IMR-90 (cell line): ENCODE results near the gene FLNA. TPM values are rescaled to one million over a fixed set of nuclear protein-coding genes. Genes with fewer than 3 reads are reported as not detected.

Source experiments
- ATAC-seq: fragments of 200-7000 bp; cut with Tn5 transposase; 2 replicates; pipeline ENCODE4 v1.9.1; 2020; ENCODE audit warnings: low read depth, mild to moderate bottlenecking, moderate library complexity
- BruUV-seq: library from RNA; stranded (reverse); fragments of 400-500 nt; replicated peaks from 2 replicates; lab custom pipeline; 2021; lab: Mats Ljungman, UMichigan
- CTCF ChIA-PET: fragments of 300-600 bp; formaldehyde crosslinking; extraction: SDS; loops from one replicate; lab custom pipeline; 2021; ENCODE audit warnings: antibody characterized with exemption; lab: Yijun Ruan, JAX
- POLR2A ChIA-PET: fragments of 300-600 bp; sonication (Branson Sonifier 250); formaldehyde crosslinking; loops from one replicate; lab custom pipeline; 2022; ENCODE audit warnings: antibody characterized with exemption; ENCODE audit not compliant: unreplicated experiment; lab: Charles Lee
- DNase-seq: peaks from one replicate; pipeline ENCODE4 v3.0.0; 2013
- H2AFZ ChIP-seq: replicated peaks from 2 replicates; pipeline ENCODE3; 2013; ENCODE audit warnings: low read length, mild to moderate bottlenecking; ENCODE audit not compliant: poor library complexity
- H2AK5ac ChIP-seq: 2 replicates; pipeline ENCODE4 v1.6.1; 2013; ENCODE audit warnings: low read depth, low read length, inconsistent platforms
- H2AK9ac ChIP-seq: replicated peaks from 2 replicates; pipeline ENCODE3; 2013; ENCODE audit warnings: mild to moderate bottlenecking, low read depth, low read length, moderate library complexity; ENCODE audit not compliant: poor library complexity
- H2BK120ac ChIP-seq: 2 replicates; pipeline ENCODE4 v1.6.1; 2013; ENCODE audit warnings: low read depth, low read length, inconsistent platforms
- H2BK15ac ChIP-seq: 3 replicates; pipeline ENCODE4 v1.6.1; 2013; ENCODE audit warnings: low read depth, low read length, inconsistent platforms
- H2BK20ac ChIP-seq: 2 replicates; pipeline ENCODE4 v1.6.1; 2013; ENCODE audit warnings: low read depth, mild to moderate bottlenecking, inconsistent platforms, low read length, moderate library complexity
- H2BK5ac ChIP-seq: 2 replicates; pipeline ENCODE4 v1.6.1; 2013; ENCODE audit warnings: mild to moderate bottlenecking, low read depth, low read length, inconsistent platforms; ENCODE audit not compliant: poor library complexity, severe bottlenecking
- H3K14ac ChIP-seq: replicated peaks from 2 replicates; pipeline ENCODE4 v1.6.1; 2013; ENCODE audit warnings: low read depth, low read length, inconsistent platforms
- H3K18ac ChIP-seq: 2 replicates; pipeline ENCODE4 v1.6.1; 2013; ENCODE audit warnings: low read depth, low read length, control low read depth
- H3K23ac ChIP-seq: 2 replicates; pipeline ENCODE4 v1.6.1; 2013; ENCODE audit warnings: low read depth, low read length, inconsistent platforms
- H3K27ac ChIP-seq: 2 replicates; pipeline ENCODE4 v1.5.1; 2013; ENCODE audit warnings: mild to moderate bottlenecking, control low read depth, low read length; ENCODE audit not compliant: insufficient read depth
- H3K27me3 ChIP-seq: 2 replicates; pipeline ENCODE4 v1.6.1; 2013; ENCODE audit warnings: low read length; ENCODE audit not compliant: control insufficient read depth, insufficient read depth
- H3K36me3 ChIP-seq: 2 replicates; pipeline ENCODE4 v1.6.1; 2013; ENCODE audit warnings: low read length, mixed read lengths; ENCODE audit not compliant: control insufficient read depth, insufficient read depth
- H3K4ac ChIP-seq: 2 replicates; pipeline ENCODE4 v1.6.1; 2013; ENCODE audit warnings: low read depth, low read length, inconsistent platforms
- H3K4me1 ChIP-seq: 2 replicates; pipeline ENCODE4 v1.6.1; 2013; ENCODE audit warnings: low read length, mixed read lengths; ENCODE audit not compliant: control insufficient read depth, insufficient read depth
- H3K4me2 ChIP-seq: 2 replicates; pipeline ENCODE4 v1.6.1; 2013; ENCODE audit warnings: low read depth, mild to moderate bottlenecking, control low read depth, low read length, moderate library complexity
- H3K4me3 ChIP-seq: 2 replicates; pipeline ENCODE4 v1.5.1; 2013; ENCODE audit warnings: low read depth, mild to moderate bottlenecking, control low read depth, low read length, moderate library complexity; ENCODE audit not compliant: insufficient read depth
- H3K56ac ChIP-seq: 2 replicates; pipeline ENCODE4 v1.6.1; 2013; ENCODE audit warnings: low read length, inconsistent platforms; ENCODE audit not compliant: insufficient read depth; ENCODE audit errors: extremely low read depth
- H3K79me1 ChIP-seq, 2 experiments: 2 replicates each; pipeline ENCODE4 v1.6.1; 2013; ENCODE audit warnings: low read length in 2 of 2, inconsistent platforms in 1 of 2, low read depth in 1 of 2
- H3K9ac ChIP-seq: 2 replicates; pipeline ENCODE4 v1.6.1; 2013; ENCODE audit warnings: low read depth, low read length, control low read depth
- H3K9me1 ChIP-seq: 2 replicates; pipeline ENCODE4 v1.6.1; 2013; ENCODE audit warnings: low read length, inconsistent platforms; ENCODE audit not compliant: insufficient read depth
- H3K9me3 ChIP-seq: 2 replicates; pipeline ENCODE4 v1.6.1; 2013; ENCODE audit warnings: low read length; ENCODE audit not compliant: control insufficient read depth, insufficient read depth
- H4K20me1 ChIP-seq: 2 replicates; pipeline ENCODE4 v1.6.1; 2013; ENCODE audit warnings: low read length, inconsistent platforms; ENCODE audit not compliant: insufficient read depth
- H4K5ac ChIP-seq: 2 replicates; pipeline ENCODE4 v1.6.1; 2013; ENCODE audit warnings: mild to moderate bottlenecking, low read depth, low read length, control low read depth
- H4K8ac ChIP-seq, 2 experiments: 2 replicates each; pipeline ENCODE4 v1.6.1; 2013; ENCODE audit warnings: low read depth in 2 of 2, low read length in 2 of 2, control low read depth in 1 of 2, inconsistent platforms in 1 of 2
- H4K91ac ChIP-seq: 2 replicates; pipeline ENCODE4 v1.6.1; 2013; ENCODE audit warnings: low read depth, low read length, inconsistent platforms; ENCODE audit not compliant: insufficient read depth
- CHD1 ChIP-seq: IDR thresholded peaks from 2 replicates; pipeline ENCODE4 v1.6.1; 2012; ENCODE audit warnings: low read depth, low read length, improper control_type of control experiment
- MAFK ChIP-seq: IDR thresholded peaks from 2 replicates; pipeline ENCODE4 v1.6.1; 2012; ENCODE audit warnings: low read depth, low read length, improper control_type of control experiment
- MAZ ChIP-seq: IDR thresholded peaks from 2 replicates; pipeline ENCODE4 v1.6.1; 2012; ENCODE audit warnings: low read depth, mild to moderate bottlenecking, low read length, improper control_type of control experiment, moderate library complexity, borderline replicate concordance
- MXI1 ChIP-seq: IDR thresholded peaks from 2 replicates; pipeline ENCODE4 v1.6.1; 2012; ENCODE audit warnings: low read depth, mild to moderate bottlenecking, low read length, moderate library complexity, borderline replicate concordance
- NFE2L2 ChIP-seq: fragments of 150-350 bp; IDR thresholded peaks from 2 replicates; pipeline ENCODE4 v1.6.1; 2016; ENCODE audit warnings: low read depth, mild to moderate bottlenecking, low read length
- POLR2A ChIP-seq: IDR thresholded peaks from 2 replicates; pipeline ENCODE4 v1.6.1; 2012; ENCODE audit warnings: mild to moderate bottlenecking, low read depth, low read length
- RCOR1 ChIP-seq: IDR thresholded peaks from 2 replicates; pipeline ENCODE4 v1.6.1; 2012; ENCODE audit warnings: mild to moderate bottlenecking, low read length, improper control_type of control experiment; ENCODE audit not compliant: insufficient replicate concordance
- USF2 ChIP-seq: fragments of 150-350 bp; IDR thresholded peaks from 2 replicates; pipeline ENCODE4 v1.6.1; 2017; ENCODE audit warnings: mild to moderate bottlenecking, antibody characterized with exemption, low read length, low read depth
- WGBS, 2 experiments: methylation state at CpG; one replicate each; pipeline versions ENCODE4 v1.1.5 to v1.1.7; 2013; ENCODE audit warnings: missing lambda C conversion rate in 2 of 2; ENCODE audit not compliant: insufficient read length in 1 of 2; ENCODE audit errors: extremely low coverage in 2 of 2; 5-methylcytosine and 5-hydroxymethylcytosine counted together
- dilution Hi-C: fragments of 300-500 bp; cut with HindIII; formaldehyde crosslinking; loops from one replicate; pipeline ENCODE4 v1.14.3; 2018; ENCODE audit warnings: low sequenced_read_pairs; ENCODE audit not compliant: unreplicated experiment
- in situ Hi-C: fragments of 300-500 bp; cut with MboI; formaldehyde crosslinking; loops from 3 replicates; pipeline ENCODE4 v1.14.3; 2019; ENCODE audit warnings: low sequenced_read_pairs, inconsistent platforms, mixed read lengths
- intact Hi-C: fragments of 100-400 bp; cut with micrococcal nuclease; formaldehyde crosslinking; loops from 2 replicates; pipeline ENCODE4 v1.10.0; 2022
- polyA plus RNA-seq, 3 experiments: library from polyadenylated mRNA; depleted of rRNA; stranded (reverse); fragments of >200 nt; gene quantifications; 2 replicates each; pipeline ENCODE4 v1.2.3, GENCODE V29; 2012; ENCODE audit warnings: low replicate concordance in 1 of 3
- total RNA-seq: library from RNA; depleted of rRNA; stranded (reverse); fragments of >200 nt; gene quantifications from 2 replicates; pipeline ENCODE4 v1.2.3, GENCODE V29; 2012

Gene FLNA
- total and polyA plus RNA-seq, 2 of the 4 experiments (the other 2 are of a cell fraction), result 1,356 to 1,357 TPM

GRCh38 chrX:154371789-154372300 lies 2.6 kb downstream of the FLNA start (continued):
- TF ChIP-seq CHD1, result no peak

- peak; percentile 98 for TF ChIP-seq POLR2A
- TF ChIP-seq MAFK, result no peak
- peak; percentile 42; the same call in 1 of the 2 replicates for TF ChIP-seq MXI1
- no peak for TF ChIP-seq RCOR1
- no peak for TF ChIP-seq NFE2L2
- TF ChIP-seq USF2, result no peak
- peak; percentile 87 for TF ChIP-seq MAZ
- Histone ChIP-seq H3K4me2 (peak overlapping the region; percentile 68), H2BK20ac (no peak overlapping the region), H2BK5ac (peak overlapping the region; percentile 94), H3K4me1 (peaks cover 9% of the 10 kb centered on the region), H2AFZ (peak overlapping the region; percentile 41), H3K14ac (peak overlapping the region; percentile 58; the same call in 1 of the 2 replicates), H3K4ac (peak overlapping the region; percentile 77), H3K4me3 (peak overlapping the region; percentile 95), H2AK9ac (peak overlapping the region; percentile 98), H3K18ac (peak overlapping the region; percentile 40; the same call in 1 of the 2 replicates), H3K27me3 (no peaks in the 10 kb centered on the region), H3K56ac (peak overlapping the region; percentile 90), H3K36me3 (peaks cover 36% of the 10 kb centered on the region), H3K9me3 (no peaks in the 10 kb centered on the region), H4K20me1 (peaks cover 48% of the 10 kb centered on the region), H3K9me1 (0 out of 2 replicates have a peak, but pooled peaks cover under 1% of the 10 kb centered on the region), H3K23ac (peak overlapping the region; percentile 83), H4K5ac (no peak overlapping the region; the same call in 1 of the 2 replicates), H4K91ac (peak overlapping the region; percentile 84), H3K79me1 (peaks cover 0 to 7% of the 10 kb centered on the region in 2 experiments; a peak in 2 of 4 replicates), H2BK120ac (no peak overlapping the region), H2BK15ac (no peak overlapping the region), H3K9ac (peak overlapping the region; percentile 100), H3K27ac (peak overlapping the region; percentile 99), H2AK5ac (peak overlapping the region; percentile 81), H4K8ac (peak overlapping the region in 1 of 2 experiments; percentile 76; a peak in 1 of 4 replicates)
- intact Hi-C loops, result loop anchor here (5.0 kb wide), 1 partner anchor 161 kb away; no protein-coding TSS in a partner anchor
- BruUV-seq, result TSS peak; percentile 80
- DNase-seq (peak; percentile 89), ATAC-seq (peak; percentile 42)
- ChIA-PET CTCF (no interaction called here), POLR2A (interaction anchor here (0.5 to 1.3 kb wide), 6 partner anchors 8 to 420 kb away, joined by 3 to 4 read pairs (median 4); partner anchors contain the start of genes RPL10 and SLC10A3)
- WGBS, 2 experiments, result 34% methylated on average over 25 of the region's 77 CpGs; no CpG with 5 or more reads in 1 of the 2 experiments
- dilution Hi-C loops, result no loop called here
- in situ Hi-C loops, result no loop called here
Measured at GRCh38 chrX:154371017-154371788, 3.2 kb downstream of the FLNA start.
